Epithelial cell of proximal tubule (primary cell): ENCODE data around the gene DNAJB12. TPM values are rescaled to one million over a fixed set of nuclear protein-coding genes. Genes with fewer than 3 reads are reported as not detected.
"Not testable (repeated sequence)": the region's sequence is repeated elsewhere in the genome, so short reads cannot be mapped to it uniquely, and the experiment has no call there.

Experiments used
- DNase-seq: peaks from one replicate; pipeline ENCODE4 v3.0.0-alpha.2; 2011; ENCODE audit warnings: low read depth
- H3K4me3 ChIP-seq: 2 replicates; pipeline ENCODE4 v1.5.1; 2011; ENCODE audit warnings: low read depth, mild to moderate bottlenecking, low read length
- CTCF ChIP-seq: conservative IDR thresholded peaks from 2 replicates; pipeline ENCODE4 v1.5.1; 2012; ENCODE audit warnings: low read depth, mild to moderate bottlenecking, low read length
- total RNA-seq: library from RNA; depleted of rRNA; stranded (reverse); fragments of >200 nt; gene quantifications from 2 replicates; pipeline ENCODE4 v1.2.3, GENCODE V29; 2015

DNAJB12 gene
- total RNA-seq, 1 donor from 2014 or later, result 25.0 TPM

DNA sequence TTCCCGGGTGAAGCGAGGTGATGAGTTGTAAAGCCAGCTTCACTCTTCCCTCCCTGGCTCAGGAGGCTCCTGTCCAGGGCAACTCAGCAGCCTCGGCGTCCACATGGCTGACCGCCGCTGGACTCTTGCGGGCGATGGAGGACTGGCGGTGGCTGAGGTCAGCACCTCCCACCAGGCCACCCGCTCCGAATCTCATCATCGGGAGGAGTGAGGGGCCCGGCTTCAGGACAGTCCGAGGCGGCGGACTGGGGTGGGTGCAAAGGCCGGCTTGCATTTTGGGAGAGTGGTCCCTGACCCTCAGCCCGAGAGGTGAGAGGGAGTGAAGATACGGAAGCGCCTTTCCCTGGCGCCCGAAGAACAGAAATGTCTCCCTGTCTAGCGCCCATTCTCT lies 759 bp downstream of the DNAJB12 start:
- no peak for TF ChIP-seq CTCF
- no peak for DNase-seq
- peak overlapping the region; percentile 88 for H3K4me3 ChIP-seq

- DNase-seq, result no peak
- no peak for TF ChIP-seq CTCF
- peak overlapping the region; percentile 88 for H3K4me3 ChIP-seq
Observed at GRCh38 chr10:72353028-72353964, 1.4 kb downstream of the DNAJB12 start.

DNA sequence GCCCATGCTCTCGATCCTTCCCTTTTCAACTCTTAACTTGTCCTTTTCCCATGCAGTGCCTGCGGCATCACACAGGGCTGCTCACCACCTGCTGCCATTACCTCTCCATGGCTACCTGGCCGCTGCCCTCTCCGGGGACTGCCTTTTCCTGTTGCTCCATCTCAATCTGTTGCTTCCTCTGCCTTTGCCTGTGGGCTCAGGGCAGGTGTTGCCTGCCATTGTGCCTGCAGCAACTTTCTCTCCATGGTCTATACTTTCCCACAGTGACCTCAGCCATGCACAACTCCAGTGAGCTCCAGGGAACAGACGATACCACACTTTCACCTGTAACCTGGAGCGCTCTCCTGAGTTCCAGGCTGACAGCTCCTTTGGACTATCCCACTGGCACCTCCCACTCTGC lies 3.2 kb downstream of the DNAJB12 start:
- no peak overlapping the region for H3K4me3 ChIP-seq
- no peak for DNase-seq
- no peak for TF ChIP-seq CTCF

GRCh38 chr10:72349438-72349837 lies 5.3 kb downstream of the DNAJB12 start:
- no peak for TF ChIP-seq CTCF
- DNase-seq, result no peak
- H3K4me3 ChIP-seq, result no peak overlapping the region

- no peak for DNase-seq
- no peak for TF ChIP-seq CTCF
Observed at GRCh38 chr10:72348282-72348681, 6.4 kb downstream of the DNAJB12 start.

GRCh38 chr10:72346117-72346516 lies 8.6 kb downstream of the DNAJB12 start:
- not testable (repeated sequence) for DNase-seq, H3K4me3 ChIP-seq

More at GRCh38 chr10:72348282-72348681, 6.4 kb downstream of the DNAJB12 start:
- no peak overlapping the region for H3K4me3 ChIP-seq

DNA sequence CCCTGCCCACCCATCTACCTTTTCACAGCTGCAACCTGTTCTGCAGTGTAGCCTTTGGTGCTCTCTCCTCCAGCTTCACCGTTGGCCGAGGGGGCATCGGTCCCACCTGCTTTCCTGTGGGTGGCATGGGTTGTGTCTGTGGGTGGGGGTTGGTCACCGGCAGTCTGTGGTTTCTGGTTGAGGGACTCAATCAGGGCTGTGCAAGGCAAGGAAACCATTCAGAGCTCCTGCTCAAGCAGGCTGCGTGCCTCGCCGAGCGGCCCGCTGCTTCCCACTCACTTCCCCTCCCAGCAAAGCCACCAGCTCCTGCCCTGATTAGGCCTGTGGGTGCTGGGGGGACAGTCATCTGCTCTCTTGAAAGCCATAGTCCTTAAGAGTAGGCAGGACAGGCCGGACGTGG lies 9.8 kb downstream of the DNAJB12 start:
- no peak overlapping the region for H3K4me3 ChIP-seq
- no peak for DNase-seq
- no peak for TF ChIP-seq CTCF
